Stomach smooth muscle (tissue), 2 donors: ENCODE data around the gene SLC12A5.

Experiments used
- H3K27ac ChIP-seq: one replicate; pipeline ENCODE4 v1.7.0; 2013; ENCODE audit warnings: mild to moderate bottlenecking, low read length, inconsistent platforms
- H3K27me3 ChIP-seq, 2 donors: one replicate each; pipeline ENCODE4 v1.7.0; 2013; ENCODE audit warnings: low read length in 2 of 2; ENCODE audit not compliant: insufficient read depth in 2 of 2, control insufficient read depth in 1 of 2
- H3K36me3 ChIP-seq, 2 donors: one replicate each; pipeline ENCODE4 v1.7.0; 2013; ENCODE audit warnings: low read length in 2 of 2; ENCODE audit not compliant: control insufficient read depth in 2 of 2, insufficient read depth in 2 of 2
- H3K4me1 ChIP-seq: one replicate; pipeline ENCODE4 v1.7.0; 2013; ENCODE audit warnings: low read length; ENCODE audit not compliant: control insufficient read depth, insufficient read depth
- H3K4me3 ChIP-seq, 2 donors: one replicate each; pipeline ENCODE4 v1.7.0; 2013; ENCODE audit warnings: low read length in 2 of 2
- H3K9ac ChIP-seq, 2 donors: one replicate each; pipeline ENCODE4 v1.7.0; 2013; ENCODE audit warnings: low read length in 2 of 2, mild to moderate bottlenecking in 1 of 2
- H3K9me3 ChIP-seq, 2 donors: one replicate each; pipeline ENCODE4 v1.7.0; 2013; ENCODE audit warnings: low read length in 2 of 2; ENCODE audit not compliant: control insufficient read depth in 2 of 2
- donor health status: healthy.
- donor health status: Pancreatic carcinoma.

The SLC12A5 gene

GRCh38 chr20:46108976-46109375 is 80.0 kb downstream of the SLC12A5 start:
- H3K9ac ChIP-seq: no peak overlapping the region
- no peak overlapping the region for H3K4me3 ChIP-seq
- no peak overlapping the region for H3K27ac ChIP-seq
- H3K27me3 ChIP-seq: peaks cover 12 to 15% of the 10 kb centered on the region in 2 donors
- H3K9me3 ChIP-seq: no peaks in the 10 kb centered on the region
- H3K4me1 ChIP-seq: no peaks in the 10 kb centered on the region
- no peaks in the 10 kb centered on the region for H3K36me3 ChIP-seq
